ENCODE results near the gene MAP4K4. TPM values are rescaled to one million over a fixed set of nuclear protein-coding genes. Genes with fewer than 3 reads are reported as not detected.

The MAP4K4 gene
- total RNA-seq, 1 experiment from 2014 or later = 132 TPM

- H3K79me1 ChIP-seq (ENCODE audit: insufficient read depth, low read depth, low read length, poor library complexity, severe bottlenecking) = no peaks in the 10 kb centered on the region
- Mint-ChIP-seq H3K36me3 (ENCODE audit: insufficient read depth in 1 of 3, low read depth in 3 of 3) (peaks cover 13 to 36% (median 32%) of the 10 kb centered on the region in 3 experiments), H3K27ac (no peak overlapping the region), H3K4me3 (no peak overlapping the region), H3K4me1 (peaks cover 0 to 4% of the 10 kb centered on the region in 2 experiments; a peak in 2 of 4 replicates), H3K27me3 (ENCODE audit: low read depth) (no peaks in the 10 kb centered on the region), H3K9me3 (peaks cover 32 to 41% of the 10 kb centered on the region in 2 experiments)
- no peak for TF ChIP-seq CTCF (conservative IDR thresholded peaks at IDR 0.05)
- no peaks in the 10 kb centered on the region for H3K23me2 ChIP-seq (ENCODE audit: insufficient read length, low read depth, low read length, poor library complexity, severe bottlenecking)
- WGBS (ENCODE audit: extremely low coverage, insufficient read length, low lambda C conversion rate) = no CpG with 5 or more reads among the region's 1 CpG
- H3K18ac ChIP-seq (ENCODE audit: insufficient read length, low read depth, low read length) = no peak overlapping the region
- no peak overlapping the region for H2BK5ac ChIP-seq (ENCODE audit: insufficient read length, low read length)
- no peak overlapping the region for H3T11ph ChIP-seq (ENCODE audit: low read length)
- no peak overlapping the region for H3K56ac ChIP-seq (ENCODE audit: insufficient read length, low read depth, low read length)
- H4K5ac ChIP-seq (ENCODE audit: insufficient read length, low read depth, low read length) = no peak overlapping the region
- DNase-seq = no peak
- no peak overlapping the region for H2BK12ac ChIP-seq (ENCODE audit: insufficient read length, low read depth, low read length)
- H2BK15ac ChIP-seq (ENCODE audit: low read depth, low read length) = no peak overlapping the region
- H2AFZ ChIP-seq (ENCODE audit: low read length) = no peak overlapping the region
- H3K9me3 ChIP-seq (ENCODE audit: control insufficient read depth, low read depth, low read length) = peaks cover 10% of the 10 kb centered on the region
- no peak overlapping the region for H2BK20ac ChIP-seq (ENCODE audit: low read depth, low read length, poor library complexity, severe bottlenecking)
- H3K27ac ChIP-seq (ENCODE audit: insufficient read length, low read depth, low read length) = no peak overlapping the region
- H3K4me1 ChIP-seq (ENCODE audit: insufficient read depth, low read length) = no peaks in the 10 kb centered on the region
- H4K20me1 ChIP-seq (ENCODE audit: control insufficient read depth, insufficient read depth, insufficient read length) = no peaks in the 10 kb centered on the region
- H4K91ac ChIP-seq (ENCODE audit: insufficient read length, low read depth, low read length) = no peak overlapping the region
- H2BK120ac ChIP-seq (ENCODE audit: low read depth, low read length, poor library complexity, severe bottlenecking) = no peak overlapping the region
- H3K4ac ChIP-seq (ENCODE audit: low read depth, low read length) = no peak overlapping the region
- no peak overlapping the region for H3K14ac ChIP-seq (ENCODE audit: insufficient read depth, low read length)
- no peak overlapping the region for H4K8ac ChIP-seq (replicated peaks; ENCODE audit: insufficient read length, low read depth, low read length)
- no peak overlapping the region for H3K23ac ChIP-seq (ENCODE audit: insufficient read length, low read depth, low read length)
- no peaks in the 10 kb centered on the region for H3K27me3 ChIP-seq (ENCODE audit: insufficient read depth, low read length)
- H3K79me2 ChIP-seq (ENCODE audit: insufficient read depth, low read length) = no peaks in the 10 kb centered on the region
- no peak overlapping the region for H3K4me2 ChIP-seq (ENCODE audit: insufficient read depth, insufficient read length, low read length)
- H2AK5ac ChIP-seq (ENCODE audit: insufficient read length, low read length) = no peak overlapping the region
- H3K9ac ChIP-seq (ENCODE audit: extremely low read depth, insufficient read length, low read length) = no peak overlapping the region
These were observed 212.3 kb downstream of the MAP4K4 start for GRCh38 chr2:101909760-101910159.

All from H9 (cell line).